Panc1 (cell line): ENCODE data around the gene SYTL4. TPM values are rescaled to one million over a fixed set of nuclear protein-coding genes. Genes with fewer than 3 reads are reported as not detected.

Source experiments
- ATAC-seq: fragments of 200-7000 bp; cut with Tn5 transposase; 2 replicates; pipeline ENCODE4 v1.9.1; 2020; ENCODE audit warnings: mild to moderate bottlenecking, moderate library complexity
- BruUV-seq: library from RNA; stranded (reverse); fragments of 400-500 nt; replicated peaks from 2 replicates; lab custom pipeline; 2021; lab: Mats Ljungman, UMichigan
- CTCF ChIA-PET: fragments of 300-600 bp; sonication (Branson Sonifier 250); formaldehyde crosslinking; loops from one replicate; lab custom pipeline; 2022; ENCODE audit warnings: antibody characterized with exemption; lab: Charles Lee
- POLR2A ChIA-PET: fragments of 300-600 bp; sonication (Branson Sonifier 250); formaldehyde crosslinking; loops from one replicate; lab custom pipeline; 2022; ENCODE audit warnings: antibody characterized with exemption; lab: Charles Lee
- DNase-seq: peaks from one replicate; pipeline ENCODE4 v3.0.0-alpha.2; 2010; ENCODE audit warnings: low read depth, low spot score
- H3K27ac ChIP-seq: 2 replicates; pipeline ENCODE4 v1.5.1; 2011; ENCODE audit warnings: mild to moderate bottlenecking, low read length, inconsistent platforms
- H3K27me3 ChIP-seq: fragments of 200-500 bp; sonication (Bioruptor generic); 2 replicates; pipeline ENCODE4 v1.6.0; 2014; ENCODE audit warnings: low read length, inconsistent platforms; ENCODE audit not compliant: control insufficient read depth, insufficient read depth
- H3K36me3 ChIP-seq: fragments of 200-500 bp; sonication (Bioruptor generic); 2 replicates; pipeline ENCODE4 v1.5.1; 2014; ENCODE audit warnings: inconsistent platforms, mild to moderate bottlenecking, low read length, moderate library complexity; ENCODE audit not compliant: control insufficient read depth, insufficient read depth
- H3K4me1 ChIP-seq: 2 replicates; pipeline ENCODE4 v1.5.1; 2011; ENCODE audit warnings: inconsistent platforms, mild to moderate bottlenecking, low read length, moderate library complexity; ENCODE audit not compliant: control insufficient read depth, insufficient read depth
- H3K4me3 ChIP-seq, 2 experiments: 2 replicates each; pipeline ENCODE4 v1.5.1; 2011 to 2012; ENCODE audit warnings: low read depth in 2 of 2, low read length in 2 of 2, mild to moderate bottlenecking in 2 of 2, inconsistent platforms in 1 of 2, moderate library complexity in 1 of 2
- H3K9me3 ChIP-seq: fragments of 200-500 bp; sonication (Bioruptor generic); 2 replicates; pipeline ENCODE4 v1.5.1; 2014; ENCODE audit warnings: low read depth, mild to moderate bottlenecking, inconsistent platforms, low read length, moderate library complexity; ENCODE audit not compliant: control insufficient read depth, insufficient read depth
- POLR2AphosphoS5 ChIP-seq: IDR thresholded peaks from 2 replicates; pipeline ENCODE4 v1.6.1; 2012; ENCODE audit warnings: mild to moderate bottlenecking, low read depth, low read length, moderate library complexity
- SIN3A ChIP-seq: IDR thresholded peaks from 2 replicates; pipeline ENCODE4 v1.6.1; 2012; ENCODE audit warnings: low read depth, mild to moderate bottlenecking, low read length, moderate library complexity, borderline replicate concordance; ENCODE audit not compliant: insufficient read depth
- TCF7L2 ChIP-seq: IDR thresholded peaks from 2 replicates; pipeline ENCODE4 v1.6.1; 2011; ENCODE audit warnings: mild to moderate bottlenecking, low read depth, low read length, inconsistent platforms
- in situ Hi-C: cut with HindIII; loops from 2 replicates; pipeline ENCODE4 v1.10.0; 2016; ENCODE audit warnings: low sequenced_read_pairs, low pct_unique_long_range_greater_than_20kb
- intact Hi-C: fragments of 100-400 bp; cut with micrococcal nuclease; formaldehyde crosslinking; loops from one replicate; pipeline ENCODE4 v1.10.0; 2022; ENCODE audit not compliant: unreplicated experiment
- total RNA-seq: library from RNA; stranded (reverse); gene quantifications from one replicate; pipeline ENCODE4 v1.2.1, GENCODE V29; 2021; ENCODE audit not compliant: unreplicated experiment
- TF ChIP-seq, protein P1 (sequence below), 2 experiments: IDR thresholded peaks; 2 replicates each; pipeline ENCODE4 v1.6.1; 2011 to 2012; ENCODE audit warnings: low read depth in 2 of 2, control low read depth in 1 of 2, low read length in 1 of 2, mild to moderate bottlenecking in 1 of 2, moderate library complexity in 1 of 2; ENCODE audit not compliant: insufficient read depth in 1 of 2
- TF ChIP-seq, protein P2 (sequence below): fragments of 450-650 bp; IDR thresholded peaks from 2 replicates; pipeline ENCODE4 v1.5.1; 2017; ENCODE audit warnings: mild to moderate bottlenecking

The SYTL4 gene
- total RNA-seq, 1 experiment from 2014 or later = 0.15 TPM

- Histone ChIP-seq H3K9me3 (no peaks in the 10 kb centered on the region), H3K4me1 (no peaks in the 10 kb centered on the region), H3K4me3 (no peak overlapping the region), H3K27ac (no peak overlapping the region), H3K36me3 (no peaks in the 10 kb centered on the region), H3K27me3 (no peaks in the 10 kb centered on the region)
- intact Hi-C loops (no loop called here), in situ Hi-C loops (no loop called here)
- no peak for TF ChIP-seq POLR2AphosphoS5
- no peak for TF ChIP-seq TCF7L2
- no peak for TF ChIP-seq SIN3A
- TF ChIP-seq, protein P1, sequence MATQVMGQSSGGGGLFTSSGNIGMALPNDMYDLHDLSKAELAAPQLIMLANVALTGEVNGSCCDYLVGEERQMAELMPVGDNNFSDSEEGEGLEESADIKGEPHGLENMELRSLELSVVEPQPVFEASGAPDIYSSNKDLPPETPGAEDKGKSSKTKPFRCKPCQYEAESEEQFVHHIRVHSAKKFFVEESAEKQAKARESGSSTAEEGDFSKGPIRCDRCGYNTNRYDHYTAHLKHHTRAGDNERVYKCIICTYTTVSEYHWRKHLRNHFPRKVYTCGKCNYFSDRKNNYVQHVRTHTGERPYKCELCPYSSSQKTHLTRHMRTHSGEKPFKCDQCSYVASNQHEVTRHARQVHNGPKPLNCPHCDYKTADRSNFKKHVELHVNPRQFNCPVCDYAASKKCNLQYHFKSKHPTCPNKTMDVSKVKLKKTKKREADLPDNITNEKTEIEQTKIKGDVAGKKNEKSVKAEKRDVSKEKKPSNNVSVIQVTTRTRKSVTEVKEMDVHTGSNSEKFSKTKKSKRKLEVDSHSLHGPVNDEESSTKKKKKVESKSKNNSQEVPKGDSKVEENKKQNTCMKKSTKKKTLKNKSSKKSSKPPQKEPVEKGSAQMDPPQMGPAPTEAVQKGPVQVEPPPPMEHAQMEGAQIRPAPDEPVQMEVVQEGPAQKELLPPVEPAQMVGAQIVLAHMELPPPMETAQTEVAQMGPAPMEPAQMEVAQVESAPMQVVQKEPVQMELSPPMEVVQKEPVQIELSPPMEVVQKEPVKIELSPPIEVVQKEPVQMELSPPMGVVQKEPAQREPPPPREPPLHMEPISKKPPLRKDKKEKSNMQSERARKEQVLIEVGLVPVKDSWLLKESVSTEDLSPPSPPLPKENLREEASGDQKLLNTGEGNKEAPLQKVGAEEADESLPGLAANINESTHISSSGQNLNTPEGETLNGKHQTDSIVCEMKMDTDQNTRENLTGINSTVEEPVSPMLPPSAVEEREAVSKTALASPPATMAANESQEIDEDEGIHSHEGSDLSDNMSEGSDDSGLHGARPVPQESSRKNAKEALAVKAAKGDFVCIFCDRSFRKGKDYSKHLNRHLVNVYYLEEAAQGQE (IDR thresholded peaks at IDR 0.05; ENCODE audit: insufficient read depth in 1 of 2, low read depth in 2 of 2, low read length in 1 of 2) = no peak
- TF ChIP-seq, protein P2, sequence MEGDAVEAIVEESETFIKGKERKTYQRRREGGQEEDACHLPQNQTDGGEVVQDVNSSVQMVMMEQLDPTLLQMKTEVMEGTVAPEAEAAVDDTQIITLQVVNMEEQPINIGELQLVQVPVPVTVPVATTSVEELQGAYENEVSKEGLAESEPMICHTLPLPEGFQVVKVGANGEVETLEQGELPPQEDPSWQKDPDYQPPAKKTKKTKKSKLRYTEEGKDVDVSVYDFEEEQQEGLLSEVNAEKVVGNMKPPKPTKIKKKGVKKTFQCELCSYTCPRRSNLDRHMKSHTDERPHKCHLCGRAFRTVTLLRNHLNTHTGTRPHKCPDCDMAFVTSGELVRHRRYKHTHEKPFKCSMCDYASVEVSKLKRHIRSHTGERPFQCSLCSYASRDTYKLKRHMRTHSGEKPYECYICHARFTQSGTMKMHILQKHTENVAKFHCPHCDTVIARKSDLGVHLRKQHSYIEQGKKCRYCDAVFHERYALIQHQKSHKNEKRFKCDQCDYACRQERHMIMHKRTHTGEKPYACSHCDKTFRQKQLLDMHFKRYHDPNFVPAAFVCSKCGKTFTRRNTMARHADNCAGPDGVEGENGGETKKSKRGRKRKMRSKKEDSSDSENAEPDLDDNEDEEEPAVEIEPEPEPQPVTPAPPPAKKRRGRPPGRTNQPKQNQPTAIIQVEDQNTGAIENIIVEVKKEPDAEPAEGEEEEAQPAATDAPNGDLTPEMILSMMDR = no peak
- ATAC-seq (no peak), DNase-seq (no peak)
- ChIA-PET POLR2A (no interaction called here), CTCF (no interaction called here)
- BruUV-seq = no TSS peak
Observed at GRCh38 chrX:100659431-100660137, 72.3 kb downstream of the SYTL4 start.

DNA sequence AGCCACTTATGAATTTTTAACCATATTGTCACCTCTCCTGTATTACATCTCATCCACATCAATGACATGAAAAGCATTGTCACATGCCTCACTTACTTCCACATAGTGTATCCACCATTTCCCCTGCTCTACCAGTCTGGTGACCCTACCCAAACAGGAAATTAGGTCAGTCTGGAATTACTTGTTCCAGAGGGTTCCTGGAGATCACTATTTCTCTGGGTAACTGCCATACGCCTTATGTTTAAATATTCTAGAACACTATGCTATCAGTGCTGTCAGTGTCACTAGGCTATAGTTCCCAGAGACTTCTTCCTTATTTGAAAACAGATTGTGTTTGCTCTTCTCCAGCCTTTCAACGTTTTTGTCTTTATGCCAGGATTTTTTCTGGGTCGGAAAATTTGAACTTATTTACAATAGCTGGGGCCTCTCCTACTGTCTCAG, 73.0 kb downstream of the SYTL4 start:
- intact Hi-C loops = no loop called here
- in situ Hi-C loops = no loop called here
- H3K27ac ChIP-seq = no peak overlapping the region
- no peak for ATAC-seq
- H3K36me3 ChIP-seq = no peaks in the 10 kb centered on the region
- no peak overlapping the region for H3K4me3 ChIP-seq
- no peak for DNase-seq
- H3K4me1 ChIP-seq = no peaks in the 10 kb centered on the region
- no peaks in the 10 kb centered on the region for H3K9me3 ChIP-seq
- POLR2A ChIA-PET = no interaction called here
- CTCF ChIA-PET = no interaction called here
- TF ChIP-seq TCF7L2 (no peak), SIN3A (no peak), POLR2AphosphoS5 (no peak)
- TF ChIP-seq, protein P1 (IDR thresholded peaks at IDR 0.05; ENCODE audit: insufficient read depth in 1 of 2, low read depth in 2 of 2, low read length in 1 of 2) = no peak
- TF ChIP-seq, protein P2 = no peak
- BruUV-seq = no TSS peak
- H3K27me3 ChIP-seq = no peaks in the 10 kb centered on the region
